Fibroblast of mammary gland (primary cell): ENCODE measurements around the gene MBP.

ENCODE experiments used
- DNase-seq: peaks from one replicate; pipeline ENCODE4 v3.0.0-alpha.2; 2010; ENCODE audit warnings: low read depth
- H3K4me3 ChIP-seq: 2 replicates; pipeline ENCODE4 v1.5.1; 2011; ENCODE audit warnings: low read depth, mild to moderate bottlenecking, low read length, moderate library complexity; ENCODE audit not compliant: control insufficient read depth
- TF ChIP-seq, protein P1 (sequence below): conservative IDR thresholded peaks from 2 replicates; pipeline ENCODE4 v1.5.1; 2011; ENCODE audit warnings: low read depth, low read length, inconsistent platforms; ENCODE audit not compliant: control insufficient read depth, insufficient read depth

MBP gene

GRCh38 chr18:77067291-77068061 is 65.1 kb downstream of the MBP start:
- peak; percentile 98 for DNase-seq
- TF ChIP-seq, protein P1, sequence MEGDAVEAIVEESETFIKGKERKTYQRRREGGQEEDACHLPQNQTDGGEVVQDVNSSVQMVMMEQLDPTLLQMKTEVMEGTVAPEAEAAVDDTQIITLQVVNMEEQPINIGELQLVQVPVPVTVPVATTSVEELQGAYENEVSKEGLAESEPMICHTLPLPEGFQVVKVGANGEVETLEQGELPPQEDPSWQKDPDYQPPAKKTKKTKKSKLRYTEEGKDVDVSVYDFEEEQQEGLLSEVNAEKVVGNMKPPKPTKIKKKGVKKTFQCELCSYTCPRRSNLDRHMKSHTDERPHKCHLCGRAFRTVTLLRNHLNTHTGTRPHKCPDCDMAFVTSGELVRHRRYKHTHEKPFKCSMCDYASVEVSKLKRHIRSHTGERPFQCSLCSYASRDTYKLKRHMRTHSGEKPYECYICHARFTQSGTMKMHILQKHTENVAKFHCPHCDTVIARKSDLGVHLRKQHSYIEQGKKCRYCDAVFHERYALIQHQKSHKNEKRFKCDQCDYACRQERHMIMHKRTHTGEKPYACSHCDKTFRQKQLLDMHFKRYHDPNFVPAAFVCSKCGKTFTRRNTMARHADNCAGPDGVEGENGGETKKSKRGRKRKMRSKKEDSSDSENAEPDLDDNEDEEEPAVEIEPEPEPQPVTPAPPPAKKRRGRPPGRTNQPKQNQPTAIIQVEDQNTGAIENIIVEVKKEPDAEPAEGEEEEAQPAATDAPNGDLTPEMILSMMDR: no peak
- H3K4me3 ChIP-seq: peak overlapping the region; percentile 19

GRCh38 chr18:77066689-77067088 is 65.9 kb downstream of the MBP start:
- no peak overlapping the region for H3K4me3 ChIP-seq
- TF ChIP-seq, protein P1: no peak
- no peak for DNase-seq

DNA sequence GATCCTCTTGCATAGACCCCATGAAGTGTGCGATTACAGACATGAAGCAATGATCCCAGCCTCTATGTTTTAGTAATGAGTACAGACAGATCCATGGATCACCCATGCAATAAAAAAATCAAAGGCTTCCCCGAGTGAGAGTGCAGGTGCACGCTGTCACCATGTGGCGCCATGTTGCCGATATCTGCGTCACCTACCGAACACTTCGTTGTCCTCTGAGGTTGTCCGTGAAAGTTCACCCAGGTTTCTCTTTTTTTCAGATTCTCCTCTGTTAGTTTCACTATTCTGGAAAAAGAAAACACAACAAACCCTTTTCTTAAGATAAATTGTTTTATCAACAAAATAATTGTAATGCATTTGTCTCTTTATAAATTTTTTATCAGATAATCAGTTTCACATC is 66.5 kb downstream of the MBP start:
- DNase-seq: no peak
- TF ChIP-seq, protein P1: no peak
- no peak overlapping the region for H3K4me3 ChIP-seq

GRCh38 chr18:77065221-77065981 is 67.2 kb downstream of the MBP start:
- no peak overlapping the region for H3K4me3 ChIP-seq
- TF ChIP-seq, protein P1: no peak
- peak; percentile 96 for DNase-seq

- no peak overlapping the region for H3K4me3 ChIP-seq
- peak; percentile 74 for DNase-seq
- TF ChIP-seq, protein P1: no peak
Measured at GRCh38 chr18:77063260-77063659, 69.3 kb downstream of the MBP start.

DNA sequence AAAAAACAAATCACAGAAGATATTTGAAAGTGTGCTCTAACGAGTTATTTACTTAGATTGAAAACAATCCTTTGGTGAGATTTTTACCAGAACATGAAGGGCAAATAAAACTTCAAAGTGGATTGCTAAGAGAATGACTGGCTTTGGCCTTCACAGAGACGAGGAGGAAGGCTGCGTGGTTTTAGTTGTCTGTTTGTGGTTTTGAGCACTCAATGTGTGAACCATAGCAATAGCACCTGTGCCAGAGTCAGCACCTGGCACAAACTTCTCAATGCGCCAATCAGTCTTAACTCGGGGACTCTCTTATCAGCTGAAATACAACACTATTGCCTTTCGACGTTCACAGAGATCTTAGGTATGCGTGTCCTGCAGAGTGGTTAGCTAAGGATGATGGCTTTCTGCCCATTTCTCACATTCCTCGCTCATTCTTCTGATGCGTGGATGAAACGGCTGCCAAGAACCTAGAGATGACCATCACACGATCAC is 70.0 kb downstream of the MBP start:
- H3K4me3 ChIP-seq: no peak overlapping the region
- peak; percentile 46 for DNase-seq
- TF ChIP-seq, protein P1: no peak
